KMS-11 (cell line): Measurements from ENCODE around the gene MRPS2.

ENCODE experiments used
- H2AFZ ChIP-seq: fragments of 200-600 bp; sonication (generic); 2 replicates; pipeline ENCODE4 v1.6.1; 2016; ENCODE audit warnings: antibody characterized with exemption, mixed run types, low read depth
- H3K27ac ChIP-seq: fragments of 200-600 bp; sonication (generic); 2 replicates; pipeline ENCODE4 v1.6.1; 2016; ENCODE audit warnings: mild to moderate bottlenecking, mixed run types
- H3K27me3 ChIP-seq: fragments of 200-600 bp; sonication (generic); 2 replicates; pipeline ENCODE4 v1.6.1; 2017; ENCODE audit warnings: mild to moderate bottlenecking, low read depth, mixed run types, moderate library complexity; ENCODE audit not compliant: insufficient read depth
- H3K36me3 ChIP-seq: fragments of 200-600 bp; sonication (generic); 2 replicates; pipeline ENCODE4 v1.6.1; 2017; ENCODE audit warnings: mild to moderate bottlenecking, mixed run types; ENCODE audit not compliant: insufficient read depth
- H3K4me1 ChIP-seq: fragments of 200-600 bp; sonication (generic); 2 replicates; pipeline ENCODE4 v1.6.1; 2016; ENCODE audit warnings: mild to moderate bottlenecking, low read depth, mixed run types; ENCODE audit not compliant: poor library complexity, severe bottlenecking
- H3K4me2 ChIP-seq: fragments of 200-600 bp; sonication (generic); 2 replicates; pipeline ENCODE4 v1.7.0; 2016; ENCODE audit warnings: mild to moderate bottlenecking, mixed run types
- H3K4me3 ChIP-seq: fragments of 200-600 bp; sonication (generic); IDR thresholded peaks from 2 replicates; pipeline ENCODE4 v1.6.1; 2017; ENCODE audit warnings: low read depth, low read length, mixed read lengths; ENCODE audit not compliant: insufficient read depth
- H3K79me2 ChIP-seq: fragments of 200-600 bp; sonication (generic); 2 replicates; pipeline ENCODE4 v1.6.1; 2016; ENCODE audit warnings: low read depth, mixed run types; ENCODE audit not compliant: insufficient read depth
- H3K9ac ChIP-seq: fragments of 200-600 bp; sonication (generic); 2 replicates; pipeline ENCODE4 v1.6.1; 2016; ENCODE audit warnings: mild to moderate bottlenecking, mixed run types
- H4K20me1 ChIP-seq: fragments of 200-600 bp; sonication (generic); 2 replicates; pipeline ENCODE4 v1.6.1; 2016; ENCODE audit warnings: mild to moderate bottlenecking, mixed run types; ENCODE audit not compliant: insufficient read depth
- TF ChIP-seq, protein P1 (sequence below): fragments of 200-600 bp; sonication (generic); conservative IDR thresholded peaks from 2 replicates; pipeline ENCODE4 v1.6.1; 2017; ENCODE audit warnings: low read depth, mild to moderate bottlenecking, antibody characterized with exemption, low read length, moderate library complexity, mixed read lengths

MRPS2 gene

DNA sequence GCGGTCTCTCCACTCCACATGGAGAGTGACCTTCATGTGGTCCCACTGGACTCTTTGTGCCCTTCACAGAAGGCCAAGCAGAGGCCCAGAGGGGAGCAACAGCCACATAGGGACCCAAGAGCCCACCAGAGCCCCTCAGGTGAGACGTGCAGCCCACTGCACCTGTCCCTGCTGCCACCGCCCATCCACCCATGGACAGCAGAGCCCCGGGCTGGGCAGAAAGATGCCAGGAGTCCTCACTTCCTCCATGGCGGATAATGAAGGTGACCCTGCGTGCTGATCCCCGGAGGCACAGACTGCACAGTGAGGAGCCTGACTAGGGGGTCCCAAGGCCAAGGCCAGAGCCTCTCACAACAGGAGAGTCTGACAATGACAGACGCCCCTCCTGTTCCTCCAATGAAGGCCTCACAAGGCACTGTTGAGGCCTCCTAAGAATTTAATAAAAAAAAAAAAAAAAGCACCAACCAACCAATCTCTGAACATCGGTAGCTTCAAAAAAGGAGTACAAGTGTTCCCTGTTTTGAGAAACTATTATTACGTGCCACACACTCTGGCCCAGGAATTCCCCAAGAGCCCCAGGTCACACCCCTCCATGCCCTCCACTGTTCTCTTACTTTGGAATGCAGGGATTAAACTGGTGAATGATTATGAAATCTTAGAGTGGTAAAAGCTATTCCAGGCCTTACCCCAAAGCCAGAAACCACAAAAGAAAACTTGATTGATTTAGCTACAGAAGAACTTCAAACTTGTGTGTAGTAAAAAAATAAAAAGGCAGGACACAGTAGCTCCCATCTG, 23.7 kb upstream of the MRPS2 start:
- no peaks in the 10 kb centered on the region for H3K79me2 ChIP-seq
- H3K36me3 ChIP-seq: no peaks in the 10 kb centered on the region
- no peaks in the 10 kb centered on the region for H4K20me1 ChIP-seq
- no peak overlapping the region for H3K4me2 ChIP-seq
- no peaks in the 10 kb centered on the region for H3K4me1 ChIP-seq
- H3K27ac ChIP-seq: no peak overlapping the region
- peaks cover 68% of the 10 kb centered on the region for H3K27me3 ChIP-seq
- no peak overlapping the region for H3K4me3 ChIP-seq
- TF ChIP-seq, protein P1, sequence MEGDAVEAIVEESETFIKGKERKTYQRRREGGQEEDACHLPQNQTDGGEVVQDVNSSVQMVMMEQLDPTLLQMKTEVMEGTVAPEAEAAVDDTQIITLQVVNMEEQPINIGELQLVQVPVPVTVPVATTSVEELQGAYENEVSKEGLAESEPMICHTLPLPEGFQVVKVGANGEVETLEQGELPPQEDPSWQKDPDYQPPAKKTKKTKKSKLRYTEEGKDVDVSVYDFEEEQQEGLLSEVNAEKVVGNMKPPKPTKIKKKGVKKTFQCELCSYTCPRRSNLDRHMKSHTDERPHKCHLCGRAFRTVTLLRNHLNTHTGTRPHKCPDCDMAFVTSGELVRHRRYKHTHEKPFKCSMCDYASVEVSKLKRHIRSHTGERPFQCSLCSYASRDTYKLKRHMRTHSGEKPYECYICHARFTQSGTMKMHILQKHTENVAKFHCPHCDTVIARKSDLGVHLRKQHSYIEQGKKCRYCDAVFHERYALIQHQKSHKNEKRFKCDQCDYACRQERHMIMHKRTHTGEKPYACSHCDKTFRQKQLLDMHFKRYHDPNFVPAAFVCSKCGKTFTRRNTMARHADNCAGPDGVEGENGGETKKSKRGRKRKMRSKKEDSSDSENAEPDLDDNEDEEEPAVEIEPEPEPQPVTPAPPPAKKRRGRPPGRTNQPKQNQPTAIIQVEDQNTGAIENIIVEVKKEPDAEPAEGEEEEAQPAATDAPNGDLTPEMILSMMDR: no peak
- no peak overlapping the region for H2AFZ ChIP-seq
- H3K9ac ChIP-seq: no peak overlapping the region

GRCh38 chr9:135478191-135478590, 22.3 kb upstream of the MRPS2 start:
- Histone ChIP-seq H4K20me1 (no peaks in the 10 kb centered on the region), H3K79me2 (no peaks in the 10 kb centered on the region), H3K9ac (no peak overlapping the region), H3K4me2 (no peak overlapping the region), H3K4me1 (no peaks in the 10 kb centered on the region), H3K36me3 (no peaks in the 10 kb centered on the region), H3K27ac (no peak overlapping the region), H3K4me3 (no peak overlapping the region), H3K27me3 (peaks cover 57% of the 10 kb centered on the region), H2AFZ (no peak overlapping the region)
- TF ChIP-seq, protein P1: no peak

DNA sequence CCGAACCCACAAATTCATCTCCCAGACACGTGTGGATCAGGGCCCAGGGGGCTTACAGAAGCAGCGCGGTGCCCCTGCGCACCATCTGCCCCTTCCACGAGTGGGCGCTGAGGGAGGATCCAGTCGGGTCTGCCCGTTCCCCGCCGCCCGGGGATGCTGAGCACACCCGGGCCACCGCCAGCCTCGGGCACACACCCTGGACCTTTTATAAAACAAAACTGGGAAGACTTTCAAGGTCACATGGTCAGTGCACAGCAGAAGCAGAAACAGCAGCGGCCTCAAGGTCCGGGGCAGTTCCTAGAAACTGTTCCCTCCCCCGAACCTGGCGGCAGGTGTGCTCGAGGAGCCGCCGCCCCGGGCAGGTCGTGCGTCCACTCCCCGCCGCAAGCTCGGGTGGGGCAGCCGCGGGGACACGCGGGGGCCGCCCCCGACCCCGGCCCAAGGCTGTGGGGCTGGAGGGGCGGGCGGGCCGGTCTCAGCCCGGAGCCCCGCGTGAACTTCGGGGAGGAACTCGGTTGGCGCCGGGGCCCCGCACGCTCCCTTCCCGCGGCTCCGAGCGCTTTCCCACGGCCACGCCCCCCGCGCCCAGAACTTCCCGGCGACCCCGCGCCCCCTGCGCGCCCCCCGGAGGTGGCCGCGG, 21.5 kb upstream of the MRPS2 start:
- H3K27me3 ChIP-seq: peaks cover 50% of the 10 kb centered on the region
- no peak overlapping the region for H3K4me3 ChIP-seq
- H2AFZ ChIP-seq: no peak overlapping the region
- no peaks in the 10 kb centered on the region for H4K20me1 ChIP-seq
- no peaks in the 10 kb centered on the region for H3K36me3 ChIP-seq
- TF ChIP-seq, protein P1: no peak
- no peaks in the 10 kb centered on the region for H3K79me2 ChIP-seq
- no peak overlapping the region for H3K4me2 ChIP-seq
- no peak overlapping the region for H3K27ac ChIP-seq
- H3K4me1 ChIP-seq: no peaks in the 10 kb centered on the region
- H3K9ac ChIP-seq: no peak overlapping the region

GRCh38 chr9:135479469-135480052, 20.9 kb upstream of the MRPS2 start, which contains the start of gene PPP1R26:
Gene PPP1R26 (plus strand): TSS chr9:135479782. CDS start chr9:135484511, 4,729 bp downstream.
- Histone ChIP-seq H4K20me1 (no peaks in the 10 kb centered on the region), H3K4me2 (peak within 1 kb of the TSS; percentile 42), H2AFZ (peak within 1 kb of the TSS; percentile 52), H3K27ac (no peak within 1 kb of the TSS), H3K79me2 (no peaks in the 10 kb centered on the region), H3K27me3 (peaks cover 46% of the 10 kb centered on the region), H3K4me1 (no peaks in the 10 kb centered on the region), H3K9ac (no peak within 1 kb of the TSS), H3K4me3 (no peak within 1 kb of the TSS), H3K36me3 (no peaks in the 10 kb centered on the region)
- TF ChIP-seq, protein P1: no peak
